H4 (cell line): Measurements from ENCODE around the gene ILK. TPM values are rescaled to one million over a fixed set of nuclear protein-coding genes. Genes with fewer than 3 reads are reported as not detected.

Source experiments
- DNase-seq: peaks from one replicate; pipeline ENCODE4 v3.0.0-alpha.2; 2015; ENCODE audit warnings: low spot score
- total RNA-seq: library from RNA; depleted of rRNA; stranded (reverse); fragments of >200 nt; shearing (Covaris generic); gene quantifications from 2 replicates; pipeline ENCODE4 v1.2.3, GENCODE V29; 2014

Gene ILK
- total RNA-seq, 1 experiment from 2014 or later: 144 TPM

DNA sequence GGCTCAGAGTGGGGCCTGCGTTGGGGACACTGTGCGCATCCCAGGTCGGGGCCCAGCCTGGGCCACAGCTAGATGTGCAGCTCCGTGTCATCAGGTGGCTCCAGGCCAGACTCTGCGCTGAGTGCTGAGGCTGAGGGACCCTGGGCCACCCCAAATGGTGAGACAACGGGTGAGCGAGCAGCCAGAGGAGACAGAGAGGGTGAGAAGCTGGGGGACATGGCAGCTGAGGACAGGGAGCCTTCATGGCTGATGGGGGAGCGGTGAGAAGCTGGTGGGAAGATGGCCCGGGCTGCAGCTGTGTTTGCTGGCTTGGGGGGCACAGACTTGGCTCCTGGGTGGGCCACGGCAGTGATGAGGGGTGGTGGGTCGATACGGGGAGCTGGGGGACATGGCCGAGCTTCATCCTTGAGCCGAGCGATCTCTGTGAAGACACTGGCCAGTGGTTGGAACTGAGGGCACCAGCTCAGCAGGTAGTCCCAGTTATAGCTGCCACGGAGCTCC, 18.2 kb downstream of the ILK start:
- no peak for DNase-seq

DNA sequence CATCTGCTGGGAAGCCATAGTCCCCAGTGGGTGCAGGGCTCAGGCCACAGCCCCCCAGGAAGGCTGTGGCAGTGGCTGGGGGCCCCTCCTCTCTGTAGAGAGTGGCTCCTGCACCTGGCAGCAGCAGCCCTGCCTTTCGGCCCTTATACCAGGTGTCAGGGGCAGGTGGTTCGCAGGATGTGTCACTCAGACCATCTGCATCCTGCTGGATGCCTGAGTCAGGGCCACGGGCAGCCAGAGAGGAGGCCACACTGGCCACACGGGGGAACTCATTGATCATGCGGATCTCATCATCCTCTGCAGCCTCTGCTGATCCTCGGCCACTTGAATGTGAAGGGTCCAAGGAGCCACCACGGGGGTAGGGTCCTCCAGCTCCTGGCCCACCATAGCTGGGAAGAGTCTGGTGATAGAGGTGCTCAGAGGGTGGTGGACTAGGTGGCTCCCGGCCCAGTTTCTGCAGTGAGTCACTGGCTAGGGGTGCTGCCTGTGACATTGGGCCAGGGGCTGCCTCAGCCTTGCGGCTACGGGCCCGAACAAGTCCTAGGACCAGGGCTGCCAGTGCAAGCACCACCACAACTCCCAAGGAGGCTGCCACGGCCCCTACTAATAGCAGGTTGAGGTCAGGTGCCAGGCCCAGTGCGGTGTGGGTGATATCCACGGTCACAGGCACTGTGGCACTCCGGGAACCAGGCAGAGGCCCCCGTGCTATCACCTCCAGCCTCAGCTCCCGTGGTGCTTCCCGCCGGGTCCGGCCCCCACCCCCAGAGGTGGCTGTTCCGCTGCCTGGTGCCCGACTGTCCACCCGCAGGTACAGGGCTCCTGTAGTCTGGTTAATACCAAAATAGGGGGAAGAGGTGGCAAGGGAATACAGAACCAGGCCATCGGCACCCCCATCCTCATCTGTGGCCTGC, 18.9 kb downstream of the ILK start:
- no peak for DNase-seq

- DNase-seq: no peak
Observed at GRCh38 chr11:6623391-6624363, 20.1 kb downstream of the ILK start.

DNA sequence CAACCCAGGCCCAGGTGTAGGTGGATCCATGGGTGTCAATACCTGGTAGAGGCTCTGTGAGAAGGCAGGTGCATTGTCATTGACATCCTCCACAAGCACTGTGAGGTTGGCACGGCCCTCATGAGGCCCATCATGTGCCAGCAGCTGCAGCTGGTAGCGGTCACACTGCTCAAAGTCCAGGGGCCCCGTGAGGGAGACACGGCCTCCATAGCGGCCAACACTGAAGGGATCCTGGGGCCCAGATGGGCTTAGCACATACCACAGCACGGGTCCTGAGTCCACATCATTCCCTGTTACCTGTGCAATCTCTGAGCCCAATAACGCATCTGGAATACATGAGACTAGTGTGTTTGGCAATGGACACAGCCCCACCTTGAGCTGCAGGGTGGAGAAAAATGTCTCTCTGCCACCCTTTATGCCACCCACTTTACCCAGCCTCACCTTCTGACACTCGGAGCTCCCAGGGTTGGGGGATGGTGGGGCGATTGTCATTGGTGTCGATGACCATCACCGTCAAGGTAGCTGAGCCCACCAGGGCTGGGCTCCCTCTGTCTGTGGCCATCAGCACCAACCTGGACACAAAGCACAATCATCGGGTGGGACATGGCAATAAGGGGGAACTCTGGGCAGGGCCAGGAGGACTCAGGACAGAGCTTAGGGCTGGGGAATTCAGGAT, 21.7 kb downstream of the ILK start:
- no peak for DNase-seq

- DNase-seq: no peak
Observed at GRCh38 chr11:6625832-6626420, 22.4 kb downstream of the ILK start.

GRCh38 chr11:6626971-6627761, 23.6 kb downstream of the ILK start:
- no peak for DNase-seq

GRCh38 chr11:6627762-6628241, 24.2 kb downstream of the ILK start:
- no peak for DNase-seq

DNA sequence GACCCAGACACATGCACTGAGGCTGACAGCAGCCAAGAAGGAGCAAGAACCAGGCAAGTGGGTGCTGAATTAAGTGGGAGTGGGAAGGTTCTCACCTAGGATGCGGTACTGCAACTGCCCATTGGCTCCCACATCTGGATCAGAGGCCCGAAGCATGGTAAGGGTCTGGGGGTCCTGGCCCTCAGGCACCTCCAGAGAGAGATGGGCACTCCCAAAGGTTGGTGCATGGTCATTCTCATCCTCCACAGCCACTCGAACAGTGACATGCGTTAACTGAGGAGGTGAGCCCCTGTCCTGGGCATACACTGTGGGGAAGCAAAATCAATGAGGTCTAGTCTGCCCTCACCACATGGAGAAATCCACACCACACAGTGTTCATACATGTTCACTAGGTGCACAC, 25.0 kb downstream of the ILK start:
- no peak for DNase-seq

- DNase-seq: no peak
Observed at GRCh38 chr11:6629573-6629891, 26.0 kb downstream of the ILK start.

DNA sequence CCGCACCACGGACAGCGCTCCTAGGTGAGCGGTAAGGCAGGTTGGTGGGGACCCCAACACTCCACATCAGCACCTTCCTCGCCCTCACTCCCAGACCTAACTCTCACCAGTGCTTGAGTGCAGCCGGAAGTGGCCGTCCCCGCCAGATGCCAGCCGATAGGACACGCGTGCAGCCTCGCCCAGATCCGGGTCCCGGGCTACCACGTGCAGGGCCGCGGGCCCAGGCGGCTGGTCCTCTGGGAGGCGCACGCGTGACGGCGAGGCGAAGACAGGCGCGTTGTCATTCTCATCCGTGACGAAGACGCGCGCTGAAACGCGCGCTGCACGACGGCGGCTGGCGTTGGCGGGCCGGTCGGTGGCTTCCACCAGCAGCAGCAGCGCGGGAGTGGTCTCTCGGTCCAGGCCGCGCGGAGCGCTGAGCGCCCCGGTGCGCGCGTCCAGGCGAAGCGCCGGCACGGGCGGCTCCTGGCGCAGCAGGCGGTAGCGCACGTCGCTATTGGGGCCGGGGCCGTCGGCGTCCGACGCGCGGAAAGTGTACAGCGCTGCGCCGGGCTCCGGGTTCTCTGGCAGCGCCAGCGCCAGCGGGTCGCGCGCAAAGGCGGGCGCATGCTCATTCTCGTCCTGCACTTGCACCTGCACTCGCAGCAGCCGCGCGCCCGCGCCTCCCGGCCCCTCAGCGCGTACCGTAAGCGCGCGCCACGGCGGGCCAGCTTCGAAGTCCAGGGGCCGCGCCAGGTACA, 26.5 kb downstream of the ILK start:
- no peak for DNase-seq

DNA sequence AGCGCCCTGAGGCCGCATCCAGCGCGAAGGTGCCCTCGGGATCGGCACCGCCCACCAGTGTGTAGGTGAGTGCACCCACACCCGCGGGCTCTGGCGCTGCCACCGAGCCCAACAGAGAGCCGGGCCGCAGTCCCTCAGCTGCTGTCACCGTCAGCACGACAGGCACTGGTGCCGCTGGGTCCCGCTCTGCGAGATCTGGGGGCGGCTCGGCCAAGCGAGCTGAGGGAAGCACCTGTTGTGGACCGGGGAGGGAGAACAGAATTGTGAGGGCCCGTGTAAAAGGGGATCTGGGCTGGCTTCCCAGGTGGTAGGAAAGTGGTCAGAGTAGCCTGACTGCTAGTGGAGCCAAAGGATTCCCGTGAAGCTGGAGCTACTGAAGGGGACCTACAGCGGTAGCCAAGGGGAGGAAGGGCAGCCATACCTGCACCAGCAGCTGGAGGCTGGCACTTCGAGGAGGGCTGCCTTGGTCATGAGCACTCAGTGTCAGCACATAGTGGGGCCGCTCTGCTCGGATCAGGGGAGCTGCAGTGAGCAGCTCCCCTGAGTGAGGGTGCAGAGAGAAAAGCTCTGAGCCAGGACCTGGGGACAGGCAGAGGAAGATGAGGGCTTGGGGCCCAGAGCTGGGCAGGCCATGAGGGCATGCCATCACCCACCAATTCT, 27.2 kb downstream of the ILK start:
- DNase-seq: no peak

- no peak for DNase-seq
Observed at GRCh38 chr11:6631361-6631890, 27.9 kb downstream of the ILK start.

DNA sequence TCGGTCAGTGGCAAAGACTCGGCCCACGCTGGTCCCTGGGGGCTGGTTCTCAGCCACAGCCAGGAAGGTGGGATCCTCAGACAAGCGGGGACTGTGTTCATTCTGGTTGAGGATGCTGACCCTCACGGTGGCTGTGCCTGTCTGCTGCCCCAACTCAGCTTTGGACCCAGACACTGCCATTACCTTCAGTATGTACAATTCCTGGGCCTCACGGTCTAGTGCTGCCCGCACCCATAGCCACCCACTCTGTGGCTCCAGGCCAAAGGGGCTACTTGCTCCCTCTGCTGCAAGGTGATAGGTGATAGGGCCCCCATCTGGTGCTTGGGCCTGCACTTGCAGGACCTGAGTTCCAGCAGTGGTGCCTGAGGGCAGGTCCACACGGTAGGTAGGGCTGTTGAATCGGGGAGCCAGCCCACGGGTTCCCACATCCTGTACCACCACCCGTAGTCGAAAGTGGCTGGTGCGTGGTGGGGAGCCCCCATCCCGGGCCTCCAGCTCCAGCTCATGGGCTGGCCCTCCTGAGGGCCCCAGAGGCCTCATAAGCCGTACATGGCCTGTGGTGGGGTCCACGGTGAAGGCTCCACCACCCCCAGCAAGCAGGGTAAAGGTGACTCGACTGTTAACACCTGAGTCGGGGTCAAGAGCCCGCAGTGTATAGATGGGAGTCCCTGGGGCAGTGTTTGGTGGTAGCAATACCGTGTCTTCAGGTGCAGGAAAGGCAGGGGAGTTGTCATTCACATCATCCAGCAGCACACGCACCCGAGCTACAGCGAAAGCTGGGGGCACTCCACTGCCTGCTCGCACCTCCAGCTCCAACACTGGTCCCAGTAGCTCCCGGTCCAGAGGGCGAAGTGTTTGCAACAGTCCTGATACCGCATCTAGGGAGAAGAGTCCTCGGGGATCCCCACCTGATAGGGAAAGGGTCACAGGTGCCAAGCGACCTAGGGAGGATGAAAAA, 28.8 kb downstream of the ILK start:
- DNase-seq: no peak

GRCh38 chr11:6633422-6634408, 30.1 kb downstream of the ILK start:
- DNase-seq: no peak

GRCh38 chr11:6634534-6634933, 31.0 kb downstream of the ILK start:
- no peak for DNase-seq

GRCh38 chr11:6635082-6635932, 31.7 kb downstream of the ILK start:
- no peak for DNase-seq
